ENCODE measurements around the gene STMND1.

- TF ChIP-seq ZNF274 (IDR thresholded peaks at IDR 0.05; ENCODE audit: low read depth, low read length) (no peak), YY1 (IDR thresholded peaks at IDR 0.05; ENCODE audit: insufficient read depth, insufficient read length) (no peak), SUZ12 (IDR thresholded peaks at IDR 0.05; ENCODE audit: extremely low read depth, insufficient read depth, insufficient read length) (no peak)
Observed at GRCh38 chr6:17058550-17058949, 43.3 kb upstream of the STMND1 start.

Data from NT2/D1 (cell line).